ENCODE measurements around the gene AMIGO3. TPM values are rescaled to one million over a fixed set of nuclear protein-coding genes. Genes with fewer than 3 reads are reported as not detected.
A peak's percentile ranks its signal among the peaks of the same experiment; 100 is the strongest.

Gene AMIGO3
- total RNA-seq, 2 donors from 2014 or later, result 1.4 to 12.4 TPM

GRCh38 chr3:49674497-49674983 is 44.9 kb downstream of the AMIGO3 start:
- Histone ChIP-seq H3K36me3 (peaks cover 2 to 6% of the 10 kb centered on the region in 2 donors), H3K4me1 (replicated peaks) (peaks cover 6% of the 10 kb centered on the region), H3K27ac (peak overlapping the region; percentile 90 to 91), H3K27me3 (replicated peaks; ENCODE audit: insufficient read depth) (no peaks in the 10 kb centered on the region), H3K9me3 (no peaks in the 10 kb centered on the region), H3K4me3 (peak overlapping the region; percentile 67 to 77)
- WGBS, result 5% methylated on average over 28 of the region's 34 CpGs
- intact Hi-C loops (cut with DNase I), result no loop called here
- TF ChIP-seq POLR2A (IDR thresholded peaks at IDR 0.05), result no peak
- peak in 2 of 4 experiments; percentile 21 to 28 for TF ChIP-seq CTCF (IDR thresholded peaks at IDR 0.05)
- no peak for TF ChIP-seq POLR2AphosphoS5 (IDR thresholded peaks at IDR 0.05)
- peak; percentile 29 for DNase-seq (ENCODE audit: low spot score)

GRCh38 chr3:49673715-49674496 is 45.6 kb downstream of the AMIGO3 start, which contains the start of gene APEH:
Gene APEH (plus strand): TSS chr3:49674351. CDS start chr3:49674402, 51 bp downstream.
- H3K36me3 ChIP-seq, result peaks cover 2 to 6% of the 10 kb centered on the region in 2 donors
- H3K4me1 ChIP-seq (replicated peaks), result peaks cover 6% of the 10 kb centered on the region
- intact Hi-C loops (cut with DNase I), result no loop called here
- TF ChIP-seq CTCF (IDR thresholded peaks at IDR 0.05) (no peak), POLR2A (IDR thresholded peaks at IDR 0.05) (peak; percentile 60), POLR2AphosphoS5 (IDR thresholded peaks at IDR 0.05) (peak; percentile 77)
- H3K4me3 ChIP-seq, result peak within 1 kb of the TSS; percentile 67 to 77
- peak; percentile 93 for DNase-seq (ENCODE audit: low spot score)
- H3K27ac ChIP-seq, result peak within 1 kb of the TSS; percentile 90 to 91
- under 1% methylated on average over 55 of the region's 71 CpGs for WGBS
- H3K27me3 ChIP-seq (replicated peaks; ENCODE audit: insufficient read depth), result no peaks in the 10 kb centered on the region
- H3K9me3 ChIP-seq, result no peaks in the 10 kb centered on the region

- Histone ChIP-seq H3K27me3 (replicated peaks; ENCODE audit: insufficient read depth) (no peaks in the 10 kb centered on the region), H3K4me1 (replicated peaks) (peaks cover 6% of the 10 kb centered on the region), H3K27ac (peak overlapping the region; percentile 90 to 91), H3K36me3 (peaks cover 0 to 6% of the 10 kb centered on the region in 2 donors), H3K4me3 (peak overlapping the region; percentile 67 to 77), H3K9me3 (no peaks in the 10 kb centered on the region)
- WGBS, result 26% methylated on average over 16 of the region's 17 CpGs
- DNase-seq (ENCODE audit: low spot score), result no peak
- no peak for TF ChIP-seq CTCF (IDR thresholded peaks at IDR 0.05)
- TF ChIP-seq POLR2A (IDR thresholded peaks at IDR 0.05), result no peak
- TF ChIP-seq POLR2AphosphoS5 (IDR thresholded peaks at IDR 0.05), result no peak
- intact Hi-C loops (cut with DNase I), result no loop called here
Measured at GRCh38 chr3:49673121-49673714, 46.3 kb downstream of the AMIGO3 start.

- H3K4me3 ChIP-seq, result no peak overlapping the region
- 34% methylated on average over 11 of the region's 11 CpGs for WGBS
- DNase-seq (ENCODE audit: low spot score), result peak; percentile 64
- peaks cover 6% of the 10 kb centered on the region for H3K4me1 ChIP-seq (replicated peaks)
- no peaks in the 10 kb centered on the region for H3K27me3 ChIP-seq (replicated peaks; ENCODE audit: insufficient read depth)
- H3K27ac ChIP-seq, result no peak overlapping the region
- intact Hi-C loops (cut with DNase I), result loop anchor here (1.0 kb wide), 1 partner anchor 132 kb away; no protein-coding TSS in a partner anchor
- H3K36me3 ChIP-seq, result peaks cover 0 to 6% of the 10 kb centered on the region in 2 donors
- TF ChIP-seq POLR2A (IDR thresholded peaks at IDR 0.05), result no peak
- TF ChIP-seq CTCF (IDR thresholded peaks at IDR 0.05), result peak; percentile 18 to 89 (median 72)
- peak; percentile 61 for TF ChIP-seq POLR2AphosphoS5 (IDR thresholded peaks at IDR 0.05)
- H3K9me3 ChIP-seq, result no peaks in the 10 kb centered on the region
Measured at GRCh38 chr3:49671291-49672288, 47.9 kb downstream of the AMIGO3 start.

Measured in prostate gland (tissue), 2 donors.